Measurements from ENCODE around the gene CPNE4.

Gene CPNE4

DNA sequence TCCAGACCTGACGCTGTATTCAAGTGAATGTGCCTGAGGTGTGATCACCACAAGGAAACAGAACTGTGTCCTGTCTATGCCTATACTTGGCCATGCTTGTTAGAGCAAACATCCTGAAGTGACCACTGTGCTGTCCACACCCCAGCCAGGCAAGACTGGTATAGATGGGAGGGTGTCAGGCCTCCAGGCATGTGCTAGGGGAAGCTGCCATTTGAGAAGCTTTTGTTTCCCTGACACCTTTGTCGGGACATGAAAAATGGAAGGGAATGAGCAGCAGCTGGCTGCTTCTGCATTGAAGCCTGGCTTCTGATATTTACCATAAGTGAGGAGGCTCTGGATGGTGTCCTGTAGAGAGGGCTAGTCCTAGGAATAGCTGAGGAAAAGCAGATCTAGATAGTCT lies 106.2 kb downstream of the CPNE4 start:
- no peaks in the 10 kb centered on the region for H3K36me3 Mint-ChIP-seq (ENCODE audit: low read depth)
- no peak for DNase-seq
- H3K27ac Mint-ChIP-seq = no peak overlapping the region
- H3K27me3 Mint-ChIP-seq (ENCODE audit: low read depth, poor library complexity) = peaks cover 3% of the 10 kb centered on the region
- TF ChIP-seq, protein P1, sequence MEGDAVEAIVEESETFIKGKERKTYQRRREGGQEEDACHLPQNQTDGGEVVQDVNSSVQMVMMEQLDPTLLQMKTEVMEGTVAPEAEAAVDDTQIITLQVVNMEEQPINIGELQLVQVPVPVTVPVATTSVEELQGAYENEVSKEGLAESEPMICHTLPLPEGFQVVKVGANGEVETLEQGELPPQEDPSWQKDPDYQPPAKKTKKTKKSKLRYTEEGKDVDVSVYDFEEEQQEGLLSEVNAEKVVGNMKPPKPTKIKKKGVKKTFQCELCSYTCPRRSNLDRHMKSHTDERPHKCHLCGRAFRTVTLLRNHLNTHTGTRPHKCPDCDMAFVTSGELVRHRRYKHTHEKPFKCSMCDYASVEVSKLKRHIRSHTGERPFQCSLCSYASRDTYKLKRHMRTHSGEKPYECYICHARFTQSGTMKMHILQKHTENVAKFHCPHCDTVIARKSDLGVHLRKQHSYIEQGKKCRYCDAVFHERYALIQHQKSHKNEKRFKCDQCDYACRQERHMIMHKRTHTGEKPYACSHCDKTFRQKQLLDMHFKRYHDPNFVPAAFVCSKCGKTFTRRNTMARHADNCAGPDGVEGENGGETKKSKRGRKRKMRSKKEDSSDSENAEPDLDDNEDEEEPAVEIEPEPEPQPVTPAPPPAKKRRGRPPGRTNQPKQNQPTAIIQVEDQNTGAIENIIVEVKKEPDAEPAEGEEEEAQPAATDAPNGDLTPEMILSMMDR (IDR thresholded peaks at IDR 0.05) = no peak
- no peak overlapping the region for H3K4me3 Mint-ChIP-seq
- peaks cover 4% of the 10 kb centered on the region for H3K4me1 Mint-ChIP-seq
- no peaks in the 10 kb centered on the region for H3K9me3 Mint-ChIP-seq

DNA sequence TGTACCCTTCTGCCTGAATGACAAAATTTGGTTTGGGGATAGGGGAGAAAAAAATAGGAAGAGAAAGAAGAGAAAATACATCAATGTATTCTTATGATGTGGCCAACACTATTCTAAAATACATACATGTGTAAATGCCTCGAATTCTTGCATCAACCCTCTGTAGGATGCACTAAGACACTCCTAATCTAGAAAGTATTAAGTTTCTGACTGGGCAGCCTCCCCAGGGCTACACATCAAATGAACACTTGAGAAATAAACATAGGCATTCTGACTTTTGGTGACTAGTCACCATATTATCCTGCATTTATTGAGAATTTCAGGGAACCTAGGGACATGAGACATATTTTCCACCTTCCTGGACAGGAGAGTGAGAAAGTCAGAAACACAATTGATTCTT lies 109.2 kb downstream of the CPNE4 start:
- H3K36me3 Mint-ChIP-seq (ENCODE audit: low read depth) = no peaks in the 10 kb centered on the region
- no peak for DNase-seq
- H3K27me3 Mint-ChIP-seq (ENCODE audit: low read depth, poor library complexity) = peaks cover 3% of the 10 kb centered on the region
- peaks cover 4% of the 10 kb centered on the region for H3K4me1 Mint-ChIP-seq
- H3K27ac Mint-ChIP-seq = no peak overlapping the region
- TF ChIP-seq, protein P1 (IDR thresholded peaks at IDR 0.05) = no peak
- H3K9me3 Mint-ChIP-seq = no peaks in the 10 kb centered on the region
- H3K4me3 Mint-ChIP-seq = no peak overlapping the region

DNA sequence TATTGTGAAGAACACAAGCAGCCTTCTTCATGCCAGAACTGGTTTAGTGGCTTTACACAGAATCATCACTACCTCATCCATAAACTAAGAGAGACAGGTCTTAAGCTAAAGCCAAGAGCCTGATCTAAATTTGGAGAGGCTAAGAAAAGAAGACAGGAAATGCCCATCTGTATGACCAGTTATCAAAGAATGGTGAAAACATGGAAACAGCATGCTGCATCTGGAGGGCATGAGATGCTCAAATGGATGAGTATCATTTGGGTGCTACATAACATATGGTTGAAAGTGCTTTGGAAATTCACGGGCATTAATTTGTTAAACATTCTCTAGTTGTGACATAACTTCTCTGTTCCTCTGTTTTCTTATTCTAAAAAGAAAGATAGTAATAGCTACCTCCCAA lies 112.5 kb downstream of the CPNE4 start:
- no peak for DNase-seq
- H3K27ac Mint-ChIP-seq = no peak overlapping the region
- H3K9me3 Mint-ChIP-seq = no peaks in the 10 kb centered on the region
- no peaks in the 10 kb centered on the region for H3K36me3 Mint-ChIP-seq (ENCODE audit: low read depth)
- H3K4me1 Mint-ChIP-seq = peaks cover 5% of the 10 kb centered on the region
- no peak overlapping the region for H3K4me3 Mint-ChIP-seq
- TF ChIP-seq, protein P1 (IDR thresholded peaks at IDR 0.05) = no peak
- H3K27me3 Mint-ChIP-seq (ENCODE audit: low read depth, poor library complexity) = peaks cover 3% of the 10 kb centered on the region

DNA sequence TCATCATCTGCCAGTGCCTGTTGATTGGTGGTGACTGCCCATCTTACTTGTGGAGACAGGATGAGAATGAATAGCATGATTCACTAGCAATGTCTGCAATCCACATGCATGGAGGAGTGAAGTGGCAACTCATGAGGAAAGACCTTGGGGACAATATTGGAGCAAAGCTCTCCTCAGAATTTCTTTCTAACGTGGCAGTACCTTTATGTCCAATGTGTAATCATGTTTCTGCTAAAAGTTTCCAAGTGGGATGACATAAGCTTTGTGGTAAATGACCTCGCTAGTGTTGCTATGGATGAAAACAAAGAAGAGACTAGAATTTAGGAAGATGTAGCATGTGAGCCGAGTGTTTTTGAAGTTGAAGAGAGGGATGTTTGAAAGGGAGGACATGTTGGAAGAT lies 117.8 kb downstream of the CPNE4 start:
- peaks cover 4% of the 10 kb centered on the region for H3K27me3 Mint-ChIP-seq (ENCODE audit: low read depth, poor library complexity)
- H3K4me1 Mint-ChIP-seq = peaks cover 5% of the 10 kb centered on the region
- H3K4me3 Mint-ChIP-seq = no peak overlapping the region
- DNase-seq = no peak
- H3K9me3 Mint-ChIP-seq = no peaks in the 10 kb centered on the region
- TF ChIP-seq, protein P1 (IDR thresholded peaks at IDR 0.05) = no peak
- no peaks in the 10 kb centered on the region for H3K36me3 Mint-ChIP-seq (ENCODE audit: low read depth)
- H3K27ac Mint-ChIP-seq = no peak overlapping the region

DNA sequence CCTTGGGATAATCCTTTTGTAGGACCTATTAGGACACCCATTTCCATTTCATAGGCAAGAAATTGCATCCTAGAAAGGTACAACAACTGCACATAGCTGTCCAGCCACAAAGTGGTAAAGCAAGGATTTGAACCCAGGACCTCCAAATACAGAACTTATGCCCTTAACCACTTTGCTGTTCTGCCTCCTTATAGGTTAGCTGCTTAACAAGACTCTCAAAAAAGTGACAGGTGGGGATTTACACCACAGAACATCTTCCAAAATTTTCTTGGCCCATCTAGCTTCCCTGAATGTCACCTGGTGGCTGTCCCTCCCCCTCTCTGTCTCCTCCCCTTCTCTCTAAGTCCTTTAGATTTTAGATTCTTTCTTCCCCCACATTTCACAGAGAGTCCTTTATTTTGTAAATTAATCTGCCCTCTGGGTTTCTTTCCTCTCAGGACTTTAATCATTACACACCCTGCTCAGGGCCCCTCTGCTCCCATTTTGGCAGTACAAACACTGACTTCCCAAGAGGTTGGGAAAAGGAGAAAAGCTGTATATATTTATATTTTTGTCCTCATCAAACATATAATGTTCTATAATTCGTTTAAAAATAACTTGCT lies 120.6 kb downstream of the CPNE4 start:
- no peaks in the 10 kb centered on the region for H3K9me3 Mint-ChIP-seq
- no peaks in the 10 kb centered on the region for H3K4me1 Mint-ChIP-seq
- no peak for DNase-seq
- peaks cover 4% of the 10 kb centered on the region for H3K27me3 Mint-ChIP-seq (ENCODE audit: low read depth, poor library complexity)
- no peak overlapping the region for H3K4me3 Mint-ChIP-seq
- TF ChIP-seq, protein P1 (IDR thresholded peaks at IDR 0.05) = no peak
- no peaks in the 10 kb centered on the region for H3K36me3 Mint-ChIP-seq (ENCODE audit: low read depth)
- no peak overlapping the region for H3K27ac Mint-ChIP-seq

DNA sequence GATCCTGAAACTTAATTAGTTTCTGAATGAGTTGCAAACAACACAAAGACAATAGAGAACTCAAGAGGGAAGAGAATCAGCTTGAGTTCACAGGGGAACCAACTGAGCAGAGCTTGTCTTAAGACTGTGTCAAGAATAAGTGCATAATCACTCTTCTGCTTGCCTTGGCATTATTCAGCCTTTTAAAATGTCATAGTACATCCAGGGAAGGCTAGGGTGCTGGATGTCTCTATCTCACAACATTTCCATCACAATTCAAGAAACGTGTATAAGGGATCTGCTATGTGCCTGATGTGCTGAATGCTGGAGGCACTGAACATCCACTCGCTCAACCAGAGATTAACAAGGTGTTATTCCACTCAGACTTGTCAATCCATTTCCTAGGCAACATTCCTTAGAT lies 122.6 kb downstream of the CPNE4 start:
- no peak for DNase-seq
- no peaks in the 10 kb centered on the region for H3K4me1 Mint-ChIP-seq
- H3K4me3 Mint-ChIP-seq = no peak overlapping the region
- no peak overlapping the region for H3K27ac Mint-ChIP-seq
- peaks cover 4% of the 10 kb centered on the region for H3K27me3 Mint-ChIP-seq (ENCODE audit: low read depth, poor library complexity)
- H3K36me3 Mint-ChIP-seq (ENCODE audit: low read depth) = no peaks in the 10 kb centered on the region
- peaks cover 2% of the 10 kb centered on the region for H3K9me3 Mint-ChIP-seq
- TF ChIP-seq, protein P1 (IDR thresholded peaks at IDR 0.05) = no peak
